HepG2 (cell line): ENCODE data around the gene INKA1. TPM values are rescaled to one million over a fixed set of nuclear protein-coding genes. Genes with fewer than 3 reads are reported as not detected.

Source experiments
- CEBPB ChIP-seq: IDR thresholded peaks from 2 replicates; pipeline ENCODE4 v1.6.1; 2011; ENCODE audit warnings: low read depth, low read length, improper control_type of control experiment, borderline replicate concordance
- CHCHD3 ChIP-seq: sonication (generic); formaldehyde crosslinking; IDR thresholded peaks from 2 replicates; pipeline ENCODE4 v1.8.0; 2022; ENCODE audit warnings: mild to moderate bottlenecking, missing genetic modification reagents, moderate library complexity
- FOXJ3 ChIP-seq: sonication (generic); formaldehyde crosslinking; IDR thresholded peaks from 2 replicates; pipeline ENCODE4 v1.4.0; 2020; ENCODE audit warnings: missing genetic modification reagents, mild to moderate bottlenecking, borderline replicate concordance
- GATAD1 ChIP-seq: IDR thresholded peaks from 2 replicates; pipeline ENCODE4 v1.6.1; 2016; ENCODE audit warnings: missing genetic modification reagents, missing compliant biosample characterization
- GPN1 ChIP-seq: sonication (generic); formaldehyde crosslinking; IDR thresholded peaks from 2 replicates; pipeline ENCODE4 v1.5.1; 2020; ENCODE audit warnings: missing genetic modification reagents, borderline replicate concordance
- MEIS2 ChIP-seq: sonication (generic); formaldehyde crosslinking; IDR thresholded peaks from 2 replicates; pipeline ENCODE4 v1.9.0; 2021; ENCODE audit warnings: mild to moderate bottlenecking, missing genetic modification reagents
- MYPOP ChIP-seq: sonication (generic); formaldehyde crosslinking; IDR thresholded peaks from 2 replicates; pipeline ENCODE4 v1.8.1; 2023; ENCODE audit warnings: mild to moderate bottlenecking, moderate library complexity, missing genetic modification reagents
- SALL2 ChIP-seq: sonication (generic); formaldehyde crosslinking; IDR thresholded peaks from 2 replicates; pipeline ENCODE4 v1.8.1; 2023; ENCODE audit warnings: mild to moderate bottlenecking, missing genetic modification reagents, inconsistent platforms
- SMARCC2 ChIP-seq: fragments of 450-650 bp; IDR thresholded peaks from 2 replicates; pipeline ENCODE4 v1.6.1; 2017; ENCODE audit warnings: antibody characterized with exemption, mild to moderate bottlenecking
- TARDBP ChIP-seq: sonication (generic); formaldehyde crosslinking; IDR thresholded peaks from 2 replicates; pipeline ENCODE4 v1.8.0; 2022; ENCODE audit warnings: mild to moderate bottlenecking, missing genetic modification reagents
- TCF7 ChIP-seq: sonication (generic); IDR thresholded peaks from 2 replicates; pipeline ENCODE4 v1.6.1; 2016; ENCODE audit warnings: antibody characterized with exemption, low read depth
- TFDP2 ChIP-seq: sonication (generic); formaldehyde crosslinking; IDR thresholded peaks from 2 replicates; pipeline ENCODE4 v1.4.0; 2020; ENCODE audit warnings: missing genetic modification reagents
- XRCC5 ChIP-seq: fragments of 200-400 bp; formaldehyde crosslinking; optimal IDR thresholded peaks from 2 replicates; pipeline ENCODE3; 2017; ENCODE audit warnings: mild to moderate bottlenecking, low read length
- YEATS4 ChIP-seq: sonication (generic); formaldehyde crosslinking; IDR thresholded peaks from 2 replicates; pipeline ENCODE4 v1.4.0; 2020; ENCODE audit warnings: missing genetic modification reagents, borderline replicate concordance
- ZBTB7B ChIP-seq: sonication (generic); formaldehyde crosslinking; IDR thresholded peaks from 2 replicates; pipeline ENCODE4 v1.4.0; 2020; ENCODE audit warnings: missing genetic modification reagents
- ZFX ChIP-seq: sonication (generic); formaldehyde crosslinking; IDR thresholded peaks from 2 replicates; pipeline ENCODE4 v1.4.0; 2020; ENCODE audit warnings: mild to moderate bottlenecking, low read depth, missing genetic modification reagents, moderate library complexity
- ZHX2 ChIP-seq, 2 experiments: sonication (generic) in 1 of 2; formaldehyde crosslinking in 1 of 2; IDR thresholded peaks; 2 replicates each; pipeline versions ENCODE4 v1.6.1 to v1.9.0; 2014 to 2022; ENCODE audit warnings: antibody characterized with exemption in 1 of 2, borderline replicate concordance in 1 of 2, inconsistent platforms in 1 of 2, low read depth in 1 of 2, missing genetic modification reagents in 1 of 2
- ZNF17 ChIP-seq: sonication (generic); formaldehyde crosslinking; IDR thresholded peaks from 2 replicates; pipeline ENCODE4 v1.5.0; 2020; ENCODE audit warnings: mild to moderate bottlenecking, missing genetic modification reagents
- ZNF274 ChIP-seq: sonication (generic); formaldehyde crosslinking; IDR thresholded peaks from 2 replicates; pipeline ENCODE4 v1.5.1; 2020; ENCODE audit warnings: mild to moderate bottlenecking, missing genetic modification reagents
- ZNF337 ChIP-seq: sonication (generic); formaldehyde crosslinking; IDR thresholded peaks from 2 replicates; pipeline ENCODE4 v1.5.1; 2020; ENCODE audit warnings: missing genetic modification reagents, low read depth, mild to moderate bottlenecking, borderline replicate concordance
- ZNF629 ChIP-seq: sonication (generic); formaldehyde crosslinking; conservative IDR thresholded peaks from 2 replicates; pipeline ENCODE4 v1.5.0; 2020; ENCODE audit warnings: missing genetic modification reagents
- ZNF674 ChIP-seq: sonication (generic); formaldehyde crosslinking; IDR thresholded peaks from 2 replicates; pipeline ENCODE4 v1.5.0; 2020; ENCODE audit warnings: low read depth, mild to moderate bottlenecking, missing genetic modification reagents
- polyA plus RNA-seq, 8 experiments: library from polyadenylated mRNA; depleted of rRNA in 3 of 8; stranded (reverse) in 7 of 8; unstranded in 1 of 8; fragments of >200 nt; fragmentation: Illumina TruSeq in 4 of 8; extraction: Trizol in 4 of 8; gene quantifications; 2 replicates each; pipeline versions ENCODE4 v1.2.1 to v1.2.3, GENCODE V29; 2011 to 2016; ENCODE audit warnings: low read depth in 4 of 8, missing spikeins in 1 of 8, mixed read lengths in 1 of 8; ENCODE audit not compliant: insufficient read depth in 1 of 8
- total RNA-seq, 5 experiments: library from RNA; depleted of rRNA; stranded (reverse); fragments of >200 nt; fragmentation: Illumina TruSeq; extraction: Trizol; gene quantifications; 2 replicates each; pipeline ENCODE4 v1.2.3, GENCODE V29; 2016; ENCODE audit warnings: low read depth in 1 of 5

The INKA1 gene
- total and polyA plus RNA-seq, 2 of the 13 experiments (the other 11 are each of a cell fraction or from before 2014, with no cell fraction given): 0.22 to 0.41 TPM

GRCh38 chr3:49786357-49787181, 16.5 kb upstream of the INKA1 start, which contains the start of gene IP6K1 (continued):
- TF ChIP-seq ZHX2 (IDR thresholded peaks at IDR 0.05; ENCODE audit: low read depth) (peak; percentile 87; the same call in 1 of the 2 replicates), ZHX2 (CRISPR knock-in tag; IDR thresholded peaks at IDR 0.05; ENCODE audit: borderline replicate concordance) (no peak), GATAD1 (peak; percentile 55), GPN1 (CRISPR knock-in tag) (no peak), SMARCC2 (no peak), ZNF337 (CRISPR knock-in tag) (no peak), TARDBP (CRISPR knock-in tag) (peak; percentile 59; the same call in 1 of the 2 replicates), CEBPB (no peak), CHCHD3 (0 out of 2 replicates have a peak, but pooled peaks have one; percentile 35), ZBTB7B (CRISPR knock-in tag) (no peak), FOXJ3 (CRISPR knock-in tag) (0 out of 2 replicates have a peak, but pooled peaks have one; percentile 33), MYPOP (CRISPR knock-in tag) (no peak; the same call in 1 of the 2 replicates), YEATS4 (CRISPR knock-in tag) (peak; percentile 89), XRCC5 (no peak), ZFX (peak; percentile 92), ZNF674 (CRISPR knock-in tag) (no peak), TFDP2 (peak; percentile 81), MEIS2 (CRISPR knock-in tag) (peak; percentile 61), ZNF629 (CRISPR knock-in tag) (no peak), SALL2 (no peak; the same call in 1 of the 2 replicates), TCF7 (no peak), ZNF17 (no peak), ZNF274 (CRISPR knock-in tag) (peak; percentile 42; the same call in 1 of the 2 replicates)
